ENCODE data around the gene SPRED1. TPM values are rescaled to one million over a fixed set of nuclear protein-coding genes. Genes with fewer than 3 reads are reported as not detected.

SPRED1 gene
- 1 to 10 TPM in 1 of 2 donors, under 1 TPM in 1; 0.89 to 1.1 TPM for total RNA-seq

DNA sequence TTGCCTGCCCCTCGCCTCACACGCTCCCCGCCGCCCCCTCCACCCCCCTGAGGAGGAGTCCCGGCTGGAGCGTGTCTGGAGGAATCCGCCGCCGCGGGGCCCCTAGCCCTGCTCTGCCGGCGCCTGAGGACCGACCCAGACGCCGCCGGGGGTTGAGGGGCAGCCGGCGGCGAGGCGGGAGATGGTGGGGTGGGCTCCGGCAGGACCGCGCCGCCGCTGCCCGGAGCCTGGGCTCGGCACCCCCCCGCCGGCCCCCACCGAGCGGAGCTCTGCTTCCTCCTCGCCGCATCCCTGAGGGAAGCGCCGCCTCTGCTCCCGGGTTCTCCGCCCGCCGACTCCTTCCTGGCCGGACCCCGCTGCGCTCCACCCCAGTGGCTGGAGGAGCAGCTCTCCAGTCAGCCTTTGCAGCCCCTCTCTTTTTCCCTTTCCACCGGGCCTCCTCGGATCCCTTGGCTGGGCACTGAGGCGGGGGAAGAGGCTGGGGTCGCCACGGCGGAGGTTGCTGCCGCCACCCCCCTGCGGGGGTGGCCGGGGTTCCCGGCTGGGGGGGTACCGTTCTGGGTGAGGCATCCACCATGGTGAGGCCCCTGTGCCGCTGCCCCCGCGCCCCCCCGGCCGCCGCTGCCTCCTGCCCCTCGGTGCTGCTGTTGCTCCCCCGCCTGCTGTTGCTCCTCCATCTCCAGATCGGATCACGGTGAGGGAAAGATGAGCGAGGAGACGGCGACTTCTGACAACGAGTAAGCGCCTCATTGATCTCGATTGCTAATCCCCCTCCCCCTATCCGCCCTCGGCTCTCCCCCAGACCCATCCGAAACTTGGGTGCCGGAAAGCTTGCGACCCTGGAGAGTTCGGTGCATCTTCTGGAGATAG, at the start of gene SPRED1:
Gene SPRED1, plus strand, starts transcription at position 356 of the 870 bp plus-strand sequence. Its CDS starts 350 bp downstream, at position 706.
- Mint-ChIP-seq H3K27ac (peak within 1 kb of the TSS; percentile 54 to 66), H3K36me3 (no peaks in the 10 kb centered on the region), H3K27me3 (peaks cover 14 to 15% of the 10 kb centered on the region in 2 donors), H3K4me1 (ENCODE audit: low read depth in 2 of 2) (peaks cover 25 to 35% of the 10 kb centered on the region in 2 donors), H3K9me3 (no peaks in the 10 kb centered on the region), H3K4me3 (peak within 1 kb of the TSS; percentile 89)
- DNase-seq (ENCODE audit: low spot score), result no peak
- peak; percentile 43 to 64 for ATAC-seq

- ATAC-seq, result no peak
- Mint-ChIP-seq H3K27ac (no peak overlapping the region), H3K4me3 (no peak overlapping the region), H3K36me3 (peaks cover 4% of the 10 kb centered on the region), H3K27me3 (peaks cover 25 to 27% of the 10 kb centered on the region in 2 donors), H3K9me3 (no peaks in the 10 kb centered on the region), H3K4me1 (ENCODE audit: low read depth in 2 of 2) (peaks cover 0 to 2% of the 10 kb centered on the region in 2 donors)
- DNase-seq (ENCODE audit: low spot score), result no peak
These were observed 46.9 kb upstream of the SPRED1 start for GRCh38 chr15:38205526-38206272.

DNA sequence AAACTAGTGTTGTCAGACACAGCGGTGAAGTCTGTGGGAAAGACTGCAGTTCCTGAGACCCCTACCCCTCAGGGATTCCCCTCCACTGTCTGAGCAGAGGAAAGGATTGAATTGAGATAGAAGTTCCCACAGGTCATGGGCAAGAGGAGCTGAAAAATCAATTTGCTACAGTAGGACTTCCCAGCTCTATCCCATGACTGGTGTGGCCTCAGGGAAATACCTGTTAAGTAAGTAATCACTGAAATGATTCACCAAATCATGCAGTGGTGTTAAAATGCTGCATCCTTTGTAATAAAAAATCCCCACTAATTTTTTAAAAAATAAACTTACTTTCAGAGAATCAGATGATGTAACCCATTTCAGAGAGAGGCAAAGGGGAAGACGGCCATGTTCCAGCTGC, 45.0 kb upstream of the SPRED1 start:
- Mint-ChIP-seq H3K27me3 (peaks cover 23 to 26% of the 10 kb centered on the region in 2 donors), H3K4me3 (no peak overlapping the region), H3K4me1 (ENCODE audit: low read depth in 2 of 2) (no peaks in the 10 kb centered on the region), H3K9me3 (no peaks in the 10 kb centered on the region), H3K27ac (no peak overlapping the region), H3K36me3 (no peaks in the 10 kb centered on the region)
- DNase-seq (ENCODE audit: low spot score) (no peak), ATAC-seq (no peak)

GRCh38 chr15:38208206-38208605, 44.4 kb upstream of the SPRED1 start:
- no peak for ATAC-seq
- H3K27me3 Mint-ChIP-seq, result peaks cover 24 to 26% of the 10 kb centered on the region in 2 donors
- DNase-seq (ENCODE audit: low spot score), result no peak
- no peak overlapping the region for H3K27ac Mint-ChIP-seq
- no peaks in the 10 kb centered on the region for H3K36me3 Mint-ChIP-seq
- H3K4me3 Mint-ChIP-seq, result no peak overlapping the region
- H3K4me1 Mint-ChIP-seq (ENCODE audit: low read depth in 2 of 2), result no peaks in the 10 kb centered on the region
- no peaks in the 10 kb centered on the region for H3K9me3 Mint-ChIP-seq

DNA sequence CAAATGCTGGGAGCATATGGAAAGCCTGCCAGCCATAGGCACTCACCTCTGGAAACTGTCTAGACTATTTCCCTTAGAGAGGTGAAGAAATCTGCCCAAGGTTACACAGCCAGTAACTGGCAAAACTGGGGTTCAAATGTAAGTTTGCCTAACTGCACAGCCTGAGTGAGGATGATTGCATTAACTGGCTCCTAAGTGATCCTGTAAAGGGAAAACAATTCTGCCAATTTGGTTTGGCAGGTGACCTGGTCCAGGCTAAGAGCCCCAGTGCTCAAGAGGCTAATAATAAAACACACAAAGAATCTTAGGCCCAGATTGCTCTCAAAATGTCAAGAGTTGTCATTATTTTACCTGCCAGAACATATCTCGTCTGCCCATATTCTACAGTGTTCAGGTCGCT, 43.9 kb upstream of the SPRED1 start:
- no peak for DNase-seq (ENCODE audit: low spot score)
- no peak overlapping the region for H3K4me3 Mint-ChIP-seq
- no peak for ATAC-seq
- peaks cover 23 to 24% of the 10 kb centered on the region in 2 donors for H3K27me3 Mint-ChIP-seq
- H3K27ac Mint-ChIP-seq, result no peak overlapping the region
- no peaks in the 10 kb centered on the region for H3K36me3 Mint-ChIP-seq
- H3K9me3 Mint-ChIP-seq, result no peaks in the 10 kb centered on the region
- no peaks in the 10 kb centered on the region for H3K4me1 Mint-ChIP-seq (ENCODE audit: low read depth in 2 of 2)

DNA sequence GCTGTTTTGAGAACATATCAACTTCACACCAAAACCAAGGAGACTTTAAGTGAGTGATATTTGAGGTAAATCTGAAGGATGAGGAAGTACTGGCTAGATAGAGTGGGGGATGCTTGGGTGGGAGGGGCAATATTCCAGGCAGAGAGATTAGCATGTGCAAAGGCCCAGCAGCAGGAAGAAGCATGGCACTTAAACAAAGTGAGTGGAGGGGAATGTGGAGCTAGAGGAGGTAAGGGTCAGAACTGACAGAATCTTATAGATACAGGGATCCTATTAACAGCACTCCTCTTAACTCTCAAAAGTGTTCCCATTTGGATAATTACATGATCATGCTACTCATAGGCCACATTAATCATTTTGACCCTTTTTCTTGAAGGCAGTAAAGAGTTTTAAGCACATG, 41.4 kb upstream of the SPRED1 start:
- Mint-ChIP-seq H3K27ac (no peak overlapping the region), H3K4me1 (ENCODE audit: low read depth in 2 of 2) (no peaks in the 10 kb centered on the region), H3K27me3 (peaks cover 13 to 23% of the 10 kb centered on the region in 2 donors), H3K36me3 (no peaks in the 10 kb centered on the region), H3K4me3 (no peak overlapping the region), H3K9me3 (no peaks in the 10 kb centered on the region)
- no peak for ATAC-seq
- no peak for DNase-seq (ENCODE audit: low spot score)

- Mint-ChIP-seq H3K27me3 (peaks cover 17 to 23% of the 10 kb centered on the region in 2 donors), H3K27ac (no peak overlapping the region), H3K9me3 (no peaks in the 10 kb centered on the region), H3K4me1 (ENCODE audit: low read depth in 2 of 2) (no peaks in the 10 kb centered on the region), H3K4me3 (no peak overlapping the region), H3K36me3 (no peaks in the 10 kb centered on the region)
- no peak for DNase-seq (ENCODE audit: low spot score)
- no peak for ATAC-seq
These were observed 40.8 kb upstream of the SPRED1 start for GRCh38 chr15:38211811-38212210.

- ATAC-seq (no peak), DNase-seq (ENCODE audit: low spot score) (no peak)
- no peaks in the 10 kb centered on the region for H3K36me3 Mint-ChIP-seq
- H3K27ac Mint-ChIP-seq, result no peak overlapping the region
- H3K4me1 Mint-ChIP-seq (ENCODE audit: low read depth in 2 of 2), result no peaks in the 10 kb centered on the region
- no peak overlapping the region for H3K4me3 Mint-ChIP-seq
- H3K27me3 Mint-ChIP-seq, result peaks cover 21 to 24% of the 10 kb centered on the region in 2 donors
- no peaks in the 10 kb centered on the region for H3K9me3 Mint-ChIP-seq
These were observed 39.8 kb upstream of the SPRED1 start for GRCh38 chr15:38212729-38213351.

- no peaks in the 10 kb centered on the region for H3K9me3 Mint-ChIP-seq
- H3K27ac Mint-ChIP-seq, result no peak overlapping the region
These were observed 39.3 kb upstream of the SPRED1 start for GRCh38 chr15:38213356-38213755.

DNA sequence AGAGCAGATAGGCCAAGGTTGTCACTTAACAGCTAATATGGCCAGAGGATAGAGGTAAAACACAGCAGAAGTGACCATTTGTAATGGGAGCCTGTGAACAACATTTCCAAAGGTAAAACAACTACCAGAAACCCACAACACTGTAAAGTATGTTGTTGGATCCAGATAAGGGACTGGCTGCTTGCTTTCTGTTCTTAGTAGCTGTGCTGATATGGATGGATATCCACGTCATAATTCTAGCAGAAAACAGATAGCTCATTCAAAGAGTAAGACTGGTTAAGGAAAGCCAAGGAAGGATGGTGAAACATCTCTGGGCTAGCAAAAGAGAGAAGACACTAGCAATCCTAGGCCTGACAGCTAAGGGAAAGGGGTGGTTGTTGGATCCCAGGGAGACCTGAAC, 36.9 kb upstream of the SPRED1 start:
- Mint-ChIP-seq H3K27me3 (peaks cover 16 to 27% of the 10 kb centered on the region in 2 donors), H3K4me1 (ENCODE audit: low read depth in 2 of 2) (no peaks in the 10 kb centered on the region), H3K27ac (no peak overlapping the region), H3K36me3 (no peaks in the 10 kb centered on the region), H3K4me3 (no peak overlapping the region), H3K9me3 (no peaks in the 10 kb centered on the region)
- DNase-seq (ENCODE audit: low spot score) (no peak), ATAC-seq (no peak)

More at GRCh38 chr15:38213356-38213755, 39.3 kb upstream of the SPRED1 start:
- no peaks in the 10 kb centered on the region for H3K36me3 Mint-ChIP-seq
- DNase-seq (ENCODE audit: low spot score) (no peak), ATAC-seq (no peak)
- H3K4me3 Mint-ChIP-seq, result no peak overlapping the region
- peaks cover 18 to 24% of the 10 kb centered on the region in 2 donors for H3K27me3 Mint-ChIP-seq
- no peaks in the 10 kb centered on the region for H3K4me1 Mint-ChIP-seq (ENCODE audit: low read depth in 2 of 2)

DNA sequence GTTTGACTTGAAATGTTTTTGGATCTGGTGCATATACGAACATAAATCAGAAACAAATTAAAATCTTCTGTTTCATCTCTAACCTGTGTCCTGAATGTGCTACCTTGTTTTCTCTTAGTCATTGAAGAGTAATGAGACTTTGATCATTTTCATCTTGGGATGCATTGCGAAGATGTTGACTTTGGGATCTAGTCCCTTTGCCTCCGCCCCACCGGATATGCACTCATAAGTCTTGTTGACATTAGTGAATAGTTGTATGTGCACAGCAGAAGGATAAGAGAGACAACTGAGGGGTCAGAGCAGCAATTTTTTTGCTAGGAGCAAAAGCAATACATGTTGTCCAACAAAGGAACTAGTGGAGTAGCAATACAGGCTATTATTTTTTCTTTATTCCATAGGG, 35.9 kb upstream of the SPRED1 start:
- DNase-seq (ENCODE audit: low spot score) (no peak), ATAC-seq (no peak)
- Mint-ChIP-seq H3K27ac (no peak overlapping the region), H3K9me3 (no peaks in the 10 kb centered on the region), H3K36me3 (no peaks in the 10 kb centered on the region), H3K27me3 (peaks cover 16 to 17% of the 10 kb centered on the region in 2 donors), H3K4me3 (no peak overlapping the region), H3K4me1 (ENCODE audit: low read depth in 2 of 2) (no peaks in the 10 kb centered on the region)

DNA sequence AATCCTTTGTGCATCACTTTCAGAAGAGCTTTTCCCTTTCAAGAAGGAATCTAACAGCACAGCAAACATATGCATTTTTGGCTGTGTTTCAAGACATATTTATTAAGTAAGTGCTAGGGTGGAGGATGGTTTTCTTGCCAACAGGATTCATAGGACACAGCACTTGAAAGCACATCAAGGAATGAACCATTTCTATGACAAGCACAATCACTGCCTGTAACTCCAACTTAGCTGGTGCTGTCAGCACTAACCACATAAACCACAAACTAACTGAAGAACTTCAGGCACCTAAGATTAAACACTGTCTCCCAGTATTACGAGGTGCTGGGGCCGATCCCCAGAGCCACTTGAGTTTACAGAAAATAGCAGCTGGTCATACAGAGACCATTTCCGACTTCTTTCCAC, 35.4 kb upstream of the SPRED1 start:
- peak in 1 of 2 donors; percentile 71 for ATAC-seq
- Mint-ChIP-seq H3K27me3 (peaks cover 16 to 17% of the 10 kb centered on the region in 2 donors), H3K4me1 (ENCODE audit: low read depth in 2 of 2) (no peaks in the 10 kb centered on the region), H3K9me3 (no peaks in the 10 kb centered on the region), H3K36me3 (no peaks in the 10 kb centered on the region), H3K27ac (no peak overlapping the region), H3K4me3 (no peak overlapping the region)
- DNase-seq (ENCODE audit: low spot score), result no peak

DNA sequence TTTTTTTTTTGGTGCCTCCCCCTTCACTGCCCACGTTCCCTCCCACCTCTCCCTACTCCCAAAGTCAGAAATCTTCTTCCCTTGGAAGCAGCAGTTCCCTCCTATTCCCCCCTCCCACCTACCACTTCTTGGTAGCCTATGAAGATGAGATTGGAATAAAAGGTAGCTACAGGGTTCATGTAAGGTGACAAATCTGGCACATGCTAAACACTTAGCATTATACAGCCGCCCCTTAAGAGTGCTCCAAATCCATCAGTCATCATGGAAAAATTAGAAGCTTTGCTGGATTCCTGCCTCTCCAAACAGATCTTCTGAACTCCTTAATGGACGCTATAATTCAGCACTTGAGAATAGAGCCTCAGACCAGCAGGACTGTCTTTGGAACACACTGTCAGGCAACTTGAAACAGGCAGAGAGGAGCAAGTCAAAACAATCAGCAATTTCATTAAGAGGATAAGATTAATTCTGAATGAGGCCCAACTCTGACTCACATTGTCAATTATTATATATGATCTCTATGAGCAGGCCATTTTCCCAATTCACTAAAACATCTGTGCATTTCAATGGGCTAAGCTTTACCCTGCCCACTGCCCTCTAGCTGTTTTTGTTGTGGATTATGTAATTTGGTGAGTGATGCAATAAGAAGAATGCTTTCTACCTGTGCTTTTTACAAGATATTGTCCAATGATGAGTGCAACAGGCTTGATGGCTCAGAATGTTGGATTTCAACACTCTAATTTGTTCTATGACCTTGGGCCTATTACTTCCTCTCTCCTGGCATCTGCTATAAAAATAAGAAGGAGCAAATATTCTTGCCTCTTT, 34.6 kb upstream of the SPRED1 start:
- Mint-ChIP-seq H3K4me1 (ENCODE audit: low read depth in 2 of 2) (no peaks in the 10 kb centered on the region), H3K36me3 (no peaks in the 10 kb centered on the region), H3K27ac (no peak overlapping the region), H3K9me3 (no peaks in the 10 kb centered on the region), H3K27me3 (peaks cover 11 to 17% of the 10 kb centered on the region in 2 donors), H3K4me3 (no peak overlapping the region)
- ATAC-seq (no peak), DNase-seq (ENCODE audit: low spot score) (no peak)

All from natural killer cell treated with Interleukin-12 subunit alpha and Interleukin-12 subunit beta and Interleukin-15 and Interleukin-18, amount 100 ng/mL, for 72 hours (primary cell).